ENCODE results near the gene GRID2.

Gene GRID2

GRCh38 chr4:93722446-93722845 is 1418.7 kb downstream of the GRID2 start:
- no peak for DNase-seq (ENCODE audit: low read depth)
- no peak for TF ChIP-seq CTCF (IDR thresholded peaks at IDR 0.05; ENCODE audit: insufficient read depth, low read depth, low read length, missing control alignments)
- H3K4me3 ChIP-seq (ENCODE audit: low read length), result no peak overlapping the region

DNA sequence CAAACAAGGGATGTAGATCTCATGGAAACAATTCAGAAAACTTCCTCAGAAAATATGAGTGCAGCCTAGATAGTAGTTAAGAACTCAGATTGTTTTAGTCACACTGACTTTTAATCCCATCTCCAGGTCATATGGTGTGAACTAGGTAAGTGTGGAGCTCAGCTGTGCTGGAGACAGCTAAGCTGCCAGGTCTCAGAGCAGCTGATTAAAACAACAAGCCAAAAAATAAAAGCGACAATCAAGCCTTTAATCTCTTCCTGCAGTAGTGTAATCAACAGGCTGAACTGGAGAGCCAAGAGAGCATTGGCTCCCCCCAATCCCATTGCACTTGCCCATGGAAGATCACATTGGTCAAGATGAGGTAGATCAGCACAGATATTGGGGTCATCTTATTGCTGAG is 1426.5 kb downstream of the GRID2 start:
- DNase-seq (ENCODE audit: low read depth), result no peak
- TF ChIP-seq CTCF (IDR thresholded peaks at IDR 0.05; ENCODE audit: insufficient read depth, low read depth, low read length, missing control alignments), result no peak
- no peak overlapping the region for H3K4me3 ChIP-seq (ENCODE audit: low read length)

DNA sequence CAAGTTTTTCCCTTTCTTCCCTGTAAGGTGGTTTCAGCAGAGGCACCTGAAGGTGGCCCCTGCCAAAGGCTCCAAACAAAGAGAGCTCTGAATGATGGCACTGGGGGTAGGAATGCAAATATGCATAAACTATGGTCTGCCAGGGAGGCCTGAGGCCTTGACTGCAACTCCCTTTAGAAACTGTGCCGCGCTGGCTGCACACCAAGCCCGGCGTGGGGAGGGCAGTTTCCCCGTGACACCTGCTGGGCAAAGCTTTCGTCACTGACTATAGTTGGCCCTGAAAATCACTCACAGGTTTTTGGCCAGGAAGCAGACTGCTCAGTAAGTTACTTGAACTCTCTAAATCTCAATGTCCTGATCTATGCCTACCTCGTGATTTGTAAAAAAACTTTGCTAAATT is 1427.0 kb downstream of the GRID2 start:
- DNase-seq (ENCODE audit: low read depth), result no peak
- H3K4me3 ChIP-seq (ENCODE audit: low read length), result no peak overlapping the region
- no peak for TF ChIP-seq CTCF (IDR thresholded peaks at IDR 0.05; ENCODE audit: insufficient read depth, low read depth, low read length, missing control alignments)

DNA sequence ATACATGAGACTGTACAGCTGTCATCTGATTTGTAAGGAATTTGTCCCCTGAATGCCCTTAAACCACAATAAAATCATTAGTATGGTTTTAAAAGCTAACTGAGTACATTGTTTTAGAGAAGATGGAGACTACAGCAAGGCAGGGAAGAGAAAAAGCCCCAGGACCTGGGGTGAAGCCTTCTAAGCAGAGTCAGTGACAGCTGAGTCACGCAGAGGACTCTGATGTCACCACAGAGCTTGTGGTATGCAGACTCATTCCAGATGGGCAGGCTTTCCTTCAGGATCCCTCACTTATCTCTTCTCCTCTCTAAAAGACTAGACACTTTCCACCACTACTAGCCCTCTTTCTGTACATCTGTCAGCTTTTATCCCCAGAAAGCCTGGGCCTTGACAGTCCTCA is 1427.7 kb downstream of the GRID2 start:
- peak; percentile 26 for DNase-seq (ENCODE audit: low read depth)
- no peak for TF ChIP-seq CTCF (IDR thresholded peaks at IDR 0.05; ENCODE audit: insufficient read depth, low read depth, low read length, missing control alignments)
- H3K4me3 ChIP-seq (ENCODE audit: low read length), result no peak overlapping the region

- TF ChIP-seq CTCF (IDR thresholded peaks at IDR 0.05; ENCODE audit: insufficient read depth, low read depth, low read length, missing control alignments), result no peak
- H3K4me3 ChIP-seq (ENCODE audit: low read length), result no peak overlapping the region
- DNase-seq (ENCODE audit: low read depth), result no peak
These were observed 1428.7 kb downstream of the GRID2 start for GRCh38 chr4:93732509-93732908.

DNA sequence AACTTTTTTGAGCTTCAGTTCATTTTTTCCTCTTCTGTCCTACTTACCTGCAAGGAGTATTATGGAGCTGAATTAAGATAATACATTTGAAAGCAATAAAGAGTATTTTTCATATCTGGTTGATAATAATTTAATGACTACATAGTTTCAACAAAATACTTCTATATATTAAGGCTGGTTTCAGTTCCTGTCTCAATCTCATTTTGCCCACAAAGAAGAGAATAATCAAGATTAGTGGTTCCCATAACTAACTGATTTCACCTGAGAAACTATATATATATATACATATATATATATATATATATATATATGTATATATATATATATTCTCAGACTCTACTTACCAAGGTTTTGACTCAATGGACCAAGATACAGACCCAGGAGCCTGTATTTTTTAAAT is 1437.1 kb downstream of the GRID2 start:
- TF ChIP-seq CTCF (IDR thresholded peaks at IDR 0.05; ENCODE audit: insufficient read depth, low read depth, low read length, missing control alignments), result no peak
- H3K4me3 ChIP-seq (ENCODE audit: low read length), result no peak overlapping the region
- no peak for DNase-seq (ENCODE audit: low read depth)

DNA sequence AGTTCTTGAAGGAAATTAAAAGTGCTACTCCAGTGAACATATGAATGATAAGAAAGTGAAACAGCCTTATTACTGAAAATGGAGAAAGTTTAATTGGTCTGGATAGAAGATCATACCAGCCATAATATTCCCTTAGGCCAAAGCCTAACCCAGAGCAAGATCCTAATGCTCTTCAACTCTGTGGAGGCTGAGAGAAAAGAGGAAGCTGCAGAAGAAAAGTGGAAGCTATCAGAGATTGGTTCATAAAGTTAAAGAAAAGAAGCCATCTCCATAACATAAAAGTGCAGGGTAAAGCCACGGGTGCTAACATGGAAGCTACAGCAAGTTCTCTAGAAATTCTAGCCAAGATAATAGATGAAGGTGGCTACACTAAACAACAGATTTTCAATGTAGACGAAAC is 1439.3 kb downstream of the GRID2 start:
- DNase-seq (ENCODE audit: low read depth), result no peak
- H3K4me3 ChIP-seq (ENCODE audit: low read length), result no peak overlapping the region
- no peak for TF ChIP-seq CTCF (IDR thresholded peaks at IDR 0.05; ENCODE audit: insufficient read depth, low read depth, low read length, missing control alignments)
